ENCODE results near the gene SLC6A20. TPM values are rescaled to one million over a fixed set of nuclear protein-coding genes. Genes with fewer than 3 reads are reported as not detected.
"Not testable (repeated sequence)": the region's sequence is repeated elsewhere in the genome, so short reads cannot be mapped to it uniquely, and the experiment has no call there.

Gene SLC6A20
- total RNA-seq, 3 donors from 2014 or later: 0.16 to 1.2 (median 0.33) TPM

- H3K9me3 ChIP-seq: no peaks in the 10 kb centered on the region
- H3K4me3 ChIP-seq: no peak overlapping the region
- no peaks in the 10 kb centered on the region for H3K36me3 ChIP-seq
- intact Hi-C loops (cut with DNase I; ENCODE audit: low total_unique reads): no loop called here
- no peaks in the 10 kb centered on the region for H3K27me3 ChIP-seq
- no peaks in the 10 kb centered on the region for H3K4me1 ChIP-seq
- H3K27ac ChIP-seq: no peak overlapping the region
- no peak for TF ChIP-seq POLR2AphosphoS5 (IDR thresholded peaks at IDR 0.05)
- no peak for DNase-seq (ENCODE audit: low spot score in 2 of 2)
Measured at GRCh38 chr3:45751537-45752242, 44.6 kb downstream of the SLC6A20 start.

- H3K4me1 ChIP-seq: no peaks in the 10 kb centered on the region
- H3K27me3 ChIP-seq: no peaks in the 10 kb centered on the region
- H3K27ac ChIP-seq: no peak overlapping the region
- intact Hi-C loops (cut with DNase I; ENCODE audit: low total_unique reads): no loop called here
- TF ChIP-seq POLR2A (IDR thresholded peaks at IDR 0.05): no peak
- TF ChIP-seq CTCF (IDR thresholded peaks at IDR 0.05): no peak
- no peak for TF ChIP-seq POLR2AphosphoS5 (IDR thresholded peaks at IDR 0.05)
- no peaks in the 10 kb centered on the region for H3K9me3 ChIP-seq
- no peak overlapping the region for H3K4me3 ChIP-seq
- no peaks in the 10 kb centered on the region for H3K36me3 ChIP-seq
- DNase-seq (ENCODE audit: low spot score in 2 of 2): no peak
Measured at GRCh38 chr3:45749880-45750279, 46.5 kb downstream of the SLC6A20 start.

GRCh38 chr3:45749036-45749600 lies 47.2 kb downstream of the SLC6A20 start:
- H3K4me3 ChIP-seq; H3K4me1 ChIP-seq; DNase-seq (ENCODE audit: low spot score in 2 of 2); H3K36me3 ChIP-seq; H3K27ac ChIP-seq; H3K27me3 ChIP-seq; H3K9me3 ChIP-seq; intact Hi-C loops (cut with DNase I; ENCODE audit: low total_unique reads): not testable (repeated sequence)

GRCh38 chr3:45748068-45748467 lies 48.3 kb downstream of the SLC6A20 start:
- Histone ChIP-seq H3K27ac (no peak overlapping the region), H3K27me3 (no peaks in the 10 kb centered on the region), H3K9me3 (no peaks in the 10 kb centered on the region), H3K4me3 (no peak overlapping the region), H3K4me1 (no peaks in the 10 kb centered on the region), H3K36me3 (no peaks in the 10 kb centered on the region)
- TF ChIP-seq POLR2A (IDR thresholded peaks at IDR 0.05) (no peak), POLR2AphosphoS5 (IDR thresholded peaks at IDR 0.05) (no peak)
- DNase-seq (ENCODE audit: low spot score in 2 of 2): no peak
- intact Hi-C loops (cut with DNase I; ENCODE audit: low total_unique reads): no loop called here

GRCh38 chr3:45746777-45747622 lies 49.3 kb downstream of the SLC6A20 start:
- H3K27ac ChIP-seq: no peak overlapping the region
- no peaks in the 10 kb centered on the region for H3K9me3 ChIP-seq
- TF ChIP-seq POLR2A (IDR thresholded peaks at IDR 0.05): no peak
- no peak for TF ChIP-seq POLR2AphosphoS5 (IDR thresholded peaks at IDR 0.05)
- TF ChIP-seq CTCF (IDR thresholded peaks at IDR 0.05): no peak
- no peak for DNase-seq (ENCODE audit: low spot score in 2 of 2)
- no peak overlapping the region for H3K4me3 ChIP-seq
- H3K36me3 ChIP-seq: no peaks in the 10 kb centered on the region
- H3K27me3 ChIP-seq: no peaks in the 10 kb centered on the region
- no peaks in the 10 kb centered on the region for H3K4me1 ChIP-seq
- intact Hi-C loops (cut with DNase I; ENCODE audit: low total_unique reads): no loop called here

GRCh38 chr3:45746165-45746776 lies 50.1 kb downstream of the SLC6A20 start:
- DNase-seq (ENCODE audit: low spot score in 2 of 2): no peak
- Histone ChIP-seq H3K4me3 (no peak overlapping the region), H3K9me3 (no peaks in the 10 kb centered on the region), H3K4me1 (no peaks in the 10 kb centered on the region), H3K36me3 (no peaks in the 10 kb centered on the region), H3K27me3 (no peaks in the 10 kb centered on the region), H3K27ac (no peak overlapping the region)
- intact Hi-C loops (cut with DNase I; ENCODE audit: low total_unique reads): no loop called here
- TF ChIP-seq POLR2AphosphoS5 (IDR thresholded peaks at IDR 0.05) (no peak), CTCF (IDR thresholded peaks at IDR 0.05) (no peak), POLR2A (IDR thresholded peaks at IDR 0.05) (no peak)
